Frontal cortex (tissue), 4 donors: ENCODE results near the gene IVD. TPM values are rescaled to one million over a fixed set of nuclear protein-coding genes. Genes with fewer than 3 reads are reported as not detected.
"Not testable (repeated sequence)": the region's sequence is repeated elsewhere in the genome, so short reads cannot be mapped to it uniquely, and the experiment has no call there.

Source experiments
- DNase-seq, 2 donors: peaks; one replicate each; pipeline ENCODE4 v3.0.0; 2012; ENCODE audit warnings: low spot score in 2 of 2
- FAIRE-seq: peaks from 2 replicates; lab custom pipeline; 2012; peaks lifted over from hg19 to GRCh38; lab: Jason Lieb, UNC
- total RNA-seq: library from RNA; depleted of rRNA; stranded (reverse); fragments of >200 nt; gene quantifications from one replicate; pipeline ENCODE4 v1.2.3, GENCODE V29; 2014
- donor health status: control.
- donor health status: control.
- donor health status: control.

IVD gene
- total RNA-seq, 1 donor from 2014 or later: 15.1 TPM

DNA sequence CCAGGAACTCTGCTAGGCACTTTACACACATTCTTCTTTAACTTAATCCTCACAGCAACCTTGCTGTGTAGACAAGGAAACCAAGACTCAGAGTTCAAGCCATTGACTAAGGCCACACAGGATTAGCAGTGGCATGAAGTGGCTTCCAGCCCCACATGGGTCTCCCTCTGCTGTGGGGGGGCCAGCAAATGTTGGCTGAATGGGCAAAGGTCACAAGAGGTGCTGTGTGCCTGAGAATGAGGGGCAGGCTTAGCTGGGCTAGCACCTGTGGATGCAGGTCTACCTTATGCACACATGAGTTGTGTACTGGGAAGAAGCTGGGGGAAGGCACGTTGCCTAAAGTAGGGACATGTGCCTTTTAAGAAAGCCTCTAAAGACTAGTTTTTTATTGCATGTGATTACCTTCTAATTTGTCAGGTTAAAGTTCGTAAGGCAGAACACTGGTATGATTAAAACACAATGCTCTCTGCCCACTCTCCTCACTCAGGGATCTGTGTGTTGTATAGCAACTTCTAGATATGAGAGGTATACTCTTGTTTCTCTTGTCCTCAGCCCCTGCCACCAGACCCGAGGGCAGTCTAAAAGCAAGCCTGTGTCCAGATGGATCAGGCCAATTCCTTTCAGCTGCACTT, 46.0 kb downstream of the IVD start:
- no peak for FAIRE-seq

DNA sequence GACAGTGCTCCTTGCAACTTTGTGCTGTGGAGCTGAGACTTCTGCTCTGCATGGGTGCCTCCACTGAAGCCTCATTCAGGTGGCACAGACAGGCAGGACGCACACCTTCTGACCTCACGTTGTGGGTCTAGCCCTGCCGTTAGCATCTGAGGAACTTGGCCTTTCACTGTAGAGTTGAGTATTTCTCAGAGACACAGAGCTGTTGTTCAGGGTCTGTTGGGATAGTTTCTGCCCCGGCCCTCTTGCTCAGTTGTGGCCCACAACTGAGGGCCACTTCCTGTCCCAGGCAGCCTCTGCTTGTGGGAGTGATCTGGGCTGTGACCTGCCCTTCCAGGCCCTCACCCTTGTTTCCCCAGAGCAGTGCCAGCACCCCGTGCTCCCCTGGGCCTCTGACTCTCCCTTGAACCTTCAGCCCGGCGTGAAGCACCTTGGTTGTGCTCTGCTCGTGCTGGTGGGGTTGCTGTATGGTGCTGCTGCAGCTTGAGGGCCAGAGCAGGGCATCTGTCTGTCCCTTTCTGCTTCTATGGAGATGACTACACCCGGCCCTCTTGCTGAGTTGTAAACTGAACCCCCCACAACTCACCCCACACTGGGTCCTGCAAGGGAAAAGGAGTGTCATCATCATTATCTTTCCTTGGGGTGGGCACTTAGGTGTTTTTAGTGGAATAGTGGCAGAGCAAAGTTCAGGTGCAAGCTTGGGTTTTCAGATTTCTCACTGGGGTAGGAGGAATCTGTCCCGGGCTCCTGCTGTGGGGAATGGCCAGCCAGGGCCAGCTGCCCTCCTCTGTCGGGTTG, 46.9 kb downstream of the IVD start:
- DNase-seq (no peak), FAIRE-seq (no peak)

More for the DNA sequence above, 46.0 kb downstream of the IVD start:
- DNase-seq: no peak

DNA sequence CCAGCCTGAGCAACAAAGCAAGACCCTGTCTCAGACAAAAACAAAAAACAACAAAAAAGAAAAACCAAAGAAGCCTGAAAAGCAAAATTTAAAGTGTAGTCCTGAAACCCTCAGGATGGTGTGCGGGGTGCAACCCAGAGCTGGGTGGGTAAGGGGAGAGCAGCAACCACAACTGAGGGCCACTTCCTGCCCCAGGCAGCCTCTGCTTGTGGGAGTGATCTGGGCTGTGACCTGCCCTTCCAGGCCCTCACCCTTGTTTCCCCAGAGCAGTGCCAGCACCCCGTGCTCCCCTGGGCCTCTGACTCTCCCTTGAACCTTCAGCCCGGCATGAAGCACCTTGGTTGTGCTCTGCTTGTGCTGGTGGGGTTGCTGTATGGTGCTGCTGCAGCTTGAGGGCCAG, 48.3 kb downstream of the IVD start:
- FAIRE-seq, DNase-seq: not testable (repeated sequence)

DNA sequence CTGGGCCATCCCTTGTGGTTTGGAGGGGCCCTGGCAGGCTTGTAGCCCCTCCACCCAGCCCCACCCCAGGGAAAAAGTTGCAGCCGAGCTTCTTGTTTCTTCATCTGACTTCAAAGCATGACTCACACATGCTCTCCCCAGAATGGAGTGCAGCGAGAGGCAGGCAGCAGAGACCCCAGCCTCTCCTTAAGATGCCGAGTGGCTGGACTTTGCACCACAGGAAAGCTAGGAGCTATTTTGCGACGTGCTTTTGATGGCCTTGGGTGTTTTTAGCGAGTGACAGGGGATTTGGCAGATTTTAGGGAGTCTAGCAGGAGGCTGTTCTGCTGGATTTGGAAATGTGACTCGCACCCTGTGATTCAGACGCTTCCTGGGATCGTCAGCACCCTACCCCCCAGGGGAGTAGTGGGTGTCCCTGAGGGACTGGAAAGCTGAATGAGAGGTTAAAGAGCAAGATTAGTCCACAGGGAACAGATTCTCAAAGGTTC, 49.4 kb downstream of the IVD start:
- DNase-seq (no peak), FAIRE-seq (no peak)

DNA sequence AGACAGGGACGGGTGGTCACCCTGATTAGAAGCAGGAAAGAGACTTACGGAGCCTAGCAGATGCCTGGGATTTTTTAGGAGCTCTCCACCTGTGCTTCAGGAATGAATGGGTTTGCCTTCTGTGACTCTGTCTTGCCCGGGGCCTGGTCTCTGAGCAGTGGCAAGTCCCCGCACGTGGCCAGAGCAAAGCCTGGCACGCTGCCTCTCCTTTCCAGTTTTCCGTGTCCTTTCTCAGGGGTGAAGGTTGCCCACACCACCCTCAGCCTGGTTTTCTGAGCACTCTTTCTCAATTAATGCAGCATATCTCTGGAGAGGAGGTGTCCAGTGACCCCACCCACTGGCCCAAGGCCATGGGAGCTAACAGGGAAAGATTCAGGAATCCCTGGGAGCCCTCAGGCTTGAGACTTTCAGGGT, 50.7 kb downstream of the IVD start:
- FAIRE-seq (no peak), DNase-seq (no peak)

DNA sequence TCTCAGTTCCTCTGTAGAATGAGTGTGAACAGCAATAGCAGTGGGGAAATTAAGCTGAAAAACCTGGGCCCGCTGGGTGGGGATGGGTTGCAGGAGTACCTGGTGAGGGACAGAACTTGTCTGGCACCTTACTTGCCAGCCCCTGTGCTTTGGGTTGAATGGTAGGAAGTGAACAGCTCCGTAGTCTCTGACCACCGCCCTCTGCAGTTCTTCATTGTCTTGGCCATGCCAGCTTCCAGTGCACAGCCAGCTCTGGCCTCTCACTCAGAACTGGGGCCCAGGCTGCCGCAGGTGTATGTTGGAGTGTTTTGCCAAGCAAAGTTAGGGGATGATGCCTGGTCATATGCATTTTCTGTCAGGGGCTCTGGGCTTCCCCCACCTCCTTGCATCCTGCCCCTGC, 51.1 kb downstream of the IVD start:
- DNase-seq: no peak
- no peak for FAIRE-seq

DNA sequence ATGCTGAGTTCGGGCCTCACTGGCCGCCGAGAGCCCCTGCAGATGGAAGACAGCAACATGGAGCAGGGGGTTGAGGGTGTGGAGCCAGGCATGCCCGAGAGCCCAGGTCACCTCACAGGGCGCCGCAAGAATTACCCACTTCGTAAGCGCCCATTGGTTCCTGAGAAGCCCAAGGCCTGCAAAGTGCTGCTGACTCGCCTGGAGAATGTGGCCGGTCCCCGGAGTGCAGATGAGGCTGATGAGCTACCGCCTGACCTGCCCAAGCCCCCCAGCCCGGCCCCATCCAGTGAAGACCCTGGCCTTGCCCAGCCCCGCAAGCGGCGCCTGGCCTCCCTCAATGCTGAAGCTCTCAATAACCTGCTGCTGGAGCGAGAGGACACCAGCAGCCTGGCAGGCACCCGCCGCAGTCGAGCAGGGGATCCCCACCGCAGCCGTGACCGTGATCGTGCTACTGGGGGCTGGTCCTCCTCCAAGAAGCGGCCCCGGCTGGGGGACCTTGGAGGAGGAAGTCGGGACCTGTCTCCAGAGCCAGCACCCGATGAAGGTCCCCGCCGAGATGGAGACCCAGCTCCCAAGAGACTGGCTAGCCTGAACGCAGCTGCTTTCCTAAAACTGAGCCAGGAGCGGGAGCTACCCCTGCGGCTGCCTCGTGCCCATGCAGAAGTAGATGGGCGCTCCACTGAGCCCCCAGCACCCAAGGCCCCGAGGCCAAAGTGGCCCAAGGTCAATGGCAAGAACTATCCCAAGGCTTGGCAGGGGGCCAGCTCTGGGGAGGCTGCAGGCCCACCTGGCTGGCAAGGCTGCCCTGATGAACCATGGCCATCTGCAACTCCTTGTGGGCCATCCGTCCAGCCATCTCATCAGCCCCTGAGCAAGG, 53.1 kb downstream of the IVD start:
- DNase-seq (no peak), FAIRE-seq (no peak)

DNA sequence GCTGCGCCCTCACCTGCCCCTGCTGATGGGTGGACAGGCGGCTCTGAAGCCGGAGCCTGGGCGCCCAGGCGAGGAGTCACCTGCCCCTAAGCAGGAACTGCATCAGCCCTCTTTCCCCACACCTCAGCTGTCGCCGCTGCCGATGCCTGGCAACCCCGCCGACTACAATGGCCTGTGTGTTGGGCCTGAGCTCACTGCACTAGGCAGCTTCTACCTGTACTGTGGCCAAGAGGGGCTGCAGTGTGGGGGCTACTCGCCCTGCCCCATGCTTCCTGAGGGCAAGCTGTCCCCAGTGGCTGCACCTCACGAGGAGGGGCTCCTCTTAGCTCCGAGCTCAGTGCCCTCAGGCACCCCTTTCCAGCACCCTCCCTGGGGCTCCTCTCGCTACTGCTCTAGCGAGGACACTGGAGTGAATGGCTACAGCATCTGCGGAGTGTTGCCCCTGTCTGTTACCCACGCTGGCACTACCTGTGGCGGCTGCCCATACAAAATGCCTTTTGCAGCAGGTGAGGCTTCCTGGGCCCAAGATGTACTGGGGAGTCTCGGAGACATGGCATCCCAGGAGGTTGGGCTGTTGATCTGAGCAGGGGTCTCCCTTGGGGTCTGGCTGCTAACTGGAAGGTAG, 53.9 kb downstream of the IVD start:
- DNase-seq (no peak), FAIRE-seq (no peak)

DNA sequence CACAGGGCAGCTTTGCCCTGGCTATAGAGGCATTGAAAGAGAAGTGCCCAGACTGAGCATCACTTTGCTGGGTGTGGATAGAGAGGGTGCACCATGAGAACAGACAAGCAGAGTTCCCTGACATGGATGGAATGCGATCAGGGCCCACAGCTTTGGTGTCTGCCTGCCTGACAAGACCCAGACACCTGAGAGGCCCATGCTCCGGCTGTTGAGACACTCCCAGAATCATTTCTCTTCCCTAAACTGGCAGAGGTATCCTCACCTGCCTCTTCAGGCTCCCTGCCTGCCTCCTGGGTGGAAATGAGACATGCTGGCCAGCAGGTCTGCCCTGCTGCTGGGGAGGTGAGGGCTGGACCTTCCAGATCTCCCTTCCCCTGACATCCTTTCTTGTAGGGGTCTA, 54.8 kb downstream of the IVD start:
- DNase-seq (no peak), FAIRE-seq (no peak)

DNA sequence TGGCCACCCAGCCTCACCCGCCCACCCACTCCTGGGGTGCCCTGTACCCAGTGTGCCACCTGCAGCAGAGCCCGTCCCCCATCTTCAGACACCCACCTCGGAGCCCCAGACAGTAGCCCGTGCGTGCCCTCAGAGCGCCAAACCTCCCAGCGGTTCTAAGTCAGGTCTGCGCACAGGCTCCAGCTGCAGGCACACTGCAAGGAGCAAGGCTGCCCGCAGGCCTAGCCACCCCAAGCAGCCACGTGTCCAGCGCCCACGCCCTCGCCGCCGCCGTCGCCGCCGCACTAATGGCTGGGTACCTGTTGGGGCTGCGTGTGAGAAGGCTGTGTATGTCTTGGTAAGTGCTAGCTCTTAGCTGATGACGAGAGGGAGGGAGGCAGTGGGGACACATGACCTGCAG, 56.4 kb downstream of the IVD start:
- FAIRE-seq (no peak), DNase-seq (no peak)

DNA sequence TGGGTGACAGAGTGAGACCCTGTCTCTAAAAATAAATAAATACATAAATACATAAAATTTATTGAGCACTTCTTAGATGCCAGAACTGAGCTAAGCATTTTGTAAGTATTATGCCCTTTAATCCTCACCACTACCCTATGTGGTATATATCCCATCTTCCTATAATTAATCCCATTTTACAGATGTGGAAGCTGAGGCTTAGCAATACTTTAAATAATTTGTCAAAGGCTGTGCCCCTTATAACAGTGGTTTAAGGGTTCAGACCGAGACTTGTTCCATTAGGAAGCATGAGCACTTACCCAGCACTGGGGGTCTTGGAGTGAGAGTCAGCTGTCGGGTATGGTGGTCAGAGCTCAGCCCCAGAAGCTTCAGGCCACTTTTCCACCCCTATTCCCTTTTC, 57.7 kb downstream of the IVD start:
- DNase-seq: no peak

DNA sequence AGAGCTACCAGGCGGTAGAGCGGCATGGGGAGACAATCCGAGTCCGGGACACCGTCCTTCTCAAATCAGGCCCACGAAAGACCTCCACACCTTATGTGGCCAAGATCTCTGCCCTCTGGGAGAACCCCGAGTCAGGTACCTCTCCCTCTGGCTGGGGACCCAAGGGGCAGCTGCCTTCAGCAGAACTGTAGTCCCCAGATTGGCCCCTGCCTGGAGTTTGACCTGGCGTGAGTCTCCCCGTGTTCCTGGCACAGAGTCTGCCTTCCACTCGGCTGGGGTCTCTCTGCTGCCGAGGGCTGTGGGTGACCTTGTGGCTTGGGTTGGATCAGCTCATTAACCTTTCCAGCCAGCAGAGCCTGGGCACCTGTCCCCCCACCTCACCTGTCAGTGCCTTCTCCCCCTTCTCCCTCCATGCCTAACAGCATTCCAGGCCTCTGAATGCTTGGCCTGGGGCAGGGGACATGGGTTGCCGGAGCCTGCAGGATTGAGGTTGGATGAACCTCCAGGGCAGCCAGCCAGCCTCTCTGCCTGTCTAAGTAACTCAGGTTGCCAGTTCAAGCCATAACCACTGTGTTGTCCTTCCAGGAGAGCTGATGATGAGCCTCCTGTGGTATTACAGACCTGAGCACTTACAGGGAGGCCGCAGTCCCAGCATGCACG, 58.4 kb downstream of the IVD start:
- no peak for DNase-seq
- no peak for FAIRE-seq

More for the DNA sequence above, 57.7 kb downstream of the IVD start:
- FAIRE-seq: no peak

DNA sequence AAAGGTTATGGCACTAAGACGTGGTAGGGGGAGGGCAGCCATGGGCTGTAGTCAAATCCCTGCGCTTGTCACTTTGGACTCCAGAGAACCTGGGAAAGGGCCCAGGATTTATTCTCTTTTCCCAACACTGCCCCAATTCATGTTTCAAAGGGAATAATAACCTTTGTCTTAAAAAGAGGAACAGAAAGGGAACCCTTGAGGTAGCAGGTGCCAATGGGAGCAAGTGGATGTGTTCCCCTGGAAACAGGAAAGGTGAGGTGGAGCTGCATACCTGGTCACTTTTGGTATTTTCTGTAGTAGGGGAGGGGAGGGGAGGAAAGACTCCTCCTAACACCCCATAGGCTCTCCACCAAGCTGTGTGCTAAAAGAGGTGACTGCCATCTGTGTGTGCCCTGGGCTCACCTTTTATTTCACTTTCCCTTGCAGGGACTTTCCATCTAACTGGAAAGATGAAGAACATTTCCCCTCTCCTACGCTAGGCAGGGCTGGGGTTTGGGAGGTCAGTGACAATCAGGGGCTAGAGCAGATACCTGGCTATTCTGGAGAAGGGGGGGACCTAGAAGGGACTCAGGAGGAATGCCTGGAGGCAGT, 59.1 kb downstream of the IVD start:
- DNase-seq: no peak
- no peak for FAIRE-seq

DNA sequence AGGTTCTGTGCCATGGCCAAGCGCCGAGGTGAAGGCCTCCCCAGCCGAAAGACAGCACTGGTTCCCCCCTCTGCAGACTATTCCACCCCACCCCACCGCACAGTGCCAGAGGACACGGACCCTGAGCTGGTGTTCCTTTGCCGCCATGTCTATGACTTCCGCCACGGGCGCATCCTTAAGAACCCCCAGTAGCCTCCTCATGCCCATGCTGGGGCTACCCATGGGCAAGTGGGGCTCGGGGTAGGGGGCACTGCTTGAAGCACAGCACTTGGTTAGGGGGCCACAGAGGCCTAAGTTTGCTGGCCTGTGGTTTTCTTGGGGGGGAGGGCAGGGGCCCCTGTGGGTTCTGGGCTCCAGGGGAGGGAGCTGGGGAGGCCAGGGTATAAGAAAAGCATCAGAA, 60.3 kb downstream of the IVD start:
- DNase-seq (no peak), FAIRE-seq (no peak)

DNA sequence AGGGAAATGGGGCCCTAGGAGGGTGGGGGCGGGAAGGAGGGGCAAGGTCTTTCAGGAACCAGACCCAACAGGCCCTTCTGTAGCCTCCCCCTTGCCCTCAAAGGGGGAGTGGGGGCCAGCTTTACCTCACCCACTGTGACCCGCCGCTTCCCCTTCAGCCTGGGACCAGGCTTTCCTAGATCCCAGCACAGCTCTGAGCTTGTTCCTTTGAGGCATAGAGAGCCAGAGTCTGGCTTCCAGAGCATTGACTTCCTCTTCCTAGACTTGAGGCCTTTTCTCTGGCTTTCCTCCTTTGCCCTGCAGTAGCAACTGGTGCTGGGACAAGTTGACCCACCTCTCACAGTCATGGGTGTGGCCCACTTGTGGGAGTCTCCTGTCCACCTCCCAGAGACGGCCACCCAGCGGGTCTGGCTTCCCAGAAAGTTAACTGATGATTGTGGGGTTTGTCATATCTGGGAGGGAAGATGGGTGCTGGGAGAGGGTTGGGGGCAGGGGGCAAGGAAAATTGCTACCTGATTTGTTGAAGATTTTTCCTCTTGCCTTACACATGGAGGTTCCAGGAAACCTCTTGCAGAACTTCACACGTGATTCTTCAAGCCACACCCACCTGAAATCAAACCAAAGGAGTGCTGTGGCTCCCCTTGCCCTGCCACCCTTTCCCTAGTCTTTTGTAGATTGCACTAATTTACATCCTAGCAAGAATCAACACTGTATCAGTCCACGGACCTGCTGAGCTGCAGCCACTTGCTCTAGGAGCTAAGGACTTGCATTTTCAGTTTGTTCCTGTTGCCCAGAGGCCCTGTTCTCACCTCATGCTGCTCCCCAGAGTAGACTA, 61.0 kb downstream of the IVD start:
- FAIRE-seq: no peak
- no peak for DNase-seq

DNA sequence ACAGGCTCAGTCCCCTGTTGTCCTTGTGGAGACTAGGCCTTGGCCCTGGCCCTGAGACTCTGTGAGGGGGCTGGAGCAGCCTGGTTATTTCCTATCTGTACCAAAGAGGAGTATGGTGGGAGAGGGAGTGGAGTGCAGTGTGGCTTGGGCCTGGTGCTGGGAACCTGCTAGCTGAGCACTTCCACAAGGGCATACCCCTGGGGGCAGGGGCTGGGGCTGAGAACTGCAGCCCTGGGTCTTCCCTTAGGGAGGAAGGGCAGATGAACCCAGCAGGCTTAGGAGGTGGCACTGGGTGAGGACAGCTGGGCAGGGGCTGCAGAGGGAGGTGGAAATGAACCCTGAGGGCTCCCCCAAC, 61.6 kb downstream of the IVD start:
- no peak for FAIRE-seq

DNA sequence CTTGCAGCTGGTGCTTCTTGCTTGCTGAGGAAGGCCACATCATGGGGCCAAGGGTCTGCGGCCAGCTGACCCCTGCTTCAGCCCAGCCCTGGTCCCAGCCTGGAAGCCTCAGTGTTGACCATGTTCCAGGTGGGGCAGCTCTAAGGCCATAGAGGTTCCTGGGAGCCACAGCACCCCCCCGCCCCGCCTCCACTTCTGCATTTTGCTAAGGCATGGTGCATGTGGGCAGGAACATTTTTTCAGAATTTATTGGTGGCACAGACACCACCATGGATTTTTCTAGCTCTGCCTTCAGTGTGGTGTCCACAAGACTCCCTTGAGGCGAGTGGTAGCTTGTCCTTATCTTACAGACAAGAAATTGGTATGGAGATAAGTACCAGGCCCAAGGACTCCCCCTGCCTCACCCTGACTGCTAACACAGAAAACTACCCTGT, 63.3 kb downstream of the IVD start:
- DNase-seq (no peak), FAIRE-seq (no peak)

More for the DNA sequence above, 61.6 kb downstream of the IVD start:
- DNase-seq: no peak

DNA sequence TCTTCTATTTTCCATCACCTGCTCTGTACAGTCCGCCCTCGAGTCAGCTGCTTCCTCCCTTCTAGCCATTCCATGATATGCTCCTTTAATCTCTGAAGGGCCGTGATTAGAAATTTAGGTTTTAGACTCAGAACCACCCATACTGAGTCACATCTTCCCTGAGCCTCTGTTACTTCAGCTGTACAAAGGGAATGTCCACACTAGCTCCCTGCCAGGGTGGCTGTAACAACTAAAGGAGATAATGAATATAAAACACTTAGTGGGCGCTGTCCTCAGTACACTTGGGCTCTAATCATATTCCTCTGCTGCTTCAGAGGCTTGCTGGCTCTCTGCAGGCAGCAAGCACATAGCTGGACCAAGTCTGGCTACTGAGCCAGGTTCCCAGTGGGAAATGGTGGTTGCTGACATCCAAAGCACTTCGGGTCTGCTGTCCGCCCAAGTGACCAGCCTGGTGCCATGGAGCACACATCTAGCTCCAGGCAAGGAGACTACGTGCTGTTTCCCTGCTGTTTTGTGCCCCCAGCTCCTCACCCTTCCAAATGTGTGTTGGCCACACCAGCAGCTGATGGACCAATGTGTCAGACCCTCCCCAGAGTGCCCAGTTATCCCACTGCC, 64.3 kb downstream of the IVD start:
- DNase-seq (no peak), FAIRE-seq (no peak)
